GM21717 (cell line): ENCODE data around the gene CNTNAP2.
"Not testable (repeated sequence)": the region's sequence is repeated elsewhere in the genome, so short reads cannot be mapped to it uniquely, and the experiment has no call there.

Source experiments
- ATAC-seq: cut with Tn5 transposase; IDR thresholded peaks from one replicate; pipeline ENCODE4 v1.9.1; 2021; ENCODE audit warnings: mild to moderate bottlenecking, moderate library complexity; ENCODE audit not compliant: unreplicated experiment

Gene CNTNAP2

DNA sequence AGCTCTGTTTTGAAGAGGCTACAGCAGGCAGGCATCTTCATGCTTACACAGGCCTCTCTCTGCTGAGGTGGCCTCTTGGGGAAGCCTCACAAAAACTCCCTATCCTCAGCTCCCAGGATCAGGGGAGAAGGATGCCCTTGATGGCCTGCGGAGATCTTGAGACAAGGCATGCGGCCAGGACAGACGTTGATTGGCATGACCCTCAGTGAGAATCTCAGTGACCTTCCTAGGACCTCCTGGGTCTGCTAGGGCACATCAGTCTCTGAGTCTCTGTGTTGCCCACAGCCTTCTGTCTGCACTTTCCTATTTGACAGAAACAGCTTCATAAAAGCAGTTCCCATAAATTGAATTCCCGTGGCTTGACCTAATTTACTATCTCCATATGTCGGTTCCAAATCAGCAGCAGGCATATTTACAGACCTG lies 1468.2 kb downstream of the CNTNAP2 start:
- ATAC-seq, result no peak

DNA sequence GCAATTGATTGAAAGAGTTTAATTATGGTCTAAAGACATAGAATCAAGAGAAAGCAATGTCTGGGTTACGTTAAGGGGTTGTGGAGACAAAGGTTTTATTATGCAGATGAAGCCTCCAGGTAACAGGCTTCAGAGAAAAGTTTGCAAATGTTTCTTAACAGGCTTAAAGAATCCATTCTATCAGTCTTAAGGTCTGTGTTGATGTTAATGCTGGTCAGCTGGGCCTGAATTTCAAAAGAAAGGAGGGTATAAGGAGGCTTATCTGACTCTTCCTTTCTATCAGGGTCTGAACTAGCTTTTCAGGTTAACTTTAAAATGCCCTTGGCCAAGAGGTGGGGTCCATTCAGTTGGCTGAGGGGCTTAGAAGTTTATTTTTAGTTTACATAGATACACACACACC lies 1469.5 kb downstream of the CNTNAP2 start:
- ATAC-seq, result no peak

DNA sequence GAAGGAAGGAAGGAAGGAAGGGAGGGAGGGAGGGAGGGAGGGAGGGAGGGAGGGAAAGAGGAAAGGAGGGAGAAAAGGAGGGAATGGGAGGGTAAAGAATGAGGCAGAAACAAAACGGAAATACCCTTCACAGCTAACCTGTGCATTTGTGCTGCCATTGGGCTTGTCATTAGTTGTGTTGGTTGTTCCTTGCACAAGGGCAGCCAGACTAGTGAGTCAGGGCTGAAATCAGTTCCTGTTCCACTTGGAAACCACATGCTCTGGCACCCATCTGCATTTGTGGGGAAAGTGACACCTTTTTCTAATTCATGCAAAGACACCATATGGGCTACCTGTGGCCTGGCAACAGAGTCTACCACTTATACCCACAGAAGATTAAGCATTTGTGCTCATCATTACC lies 1469.9 kb downstream of the CNTNAP2 start:
- no peak for ATAC-seq

DNA sequence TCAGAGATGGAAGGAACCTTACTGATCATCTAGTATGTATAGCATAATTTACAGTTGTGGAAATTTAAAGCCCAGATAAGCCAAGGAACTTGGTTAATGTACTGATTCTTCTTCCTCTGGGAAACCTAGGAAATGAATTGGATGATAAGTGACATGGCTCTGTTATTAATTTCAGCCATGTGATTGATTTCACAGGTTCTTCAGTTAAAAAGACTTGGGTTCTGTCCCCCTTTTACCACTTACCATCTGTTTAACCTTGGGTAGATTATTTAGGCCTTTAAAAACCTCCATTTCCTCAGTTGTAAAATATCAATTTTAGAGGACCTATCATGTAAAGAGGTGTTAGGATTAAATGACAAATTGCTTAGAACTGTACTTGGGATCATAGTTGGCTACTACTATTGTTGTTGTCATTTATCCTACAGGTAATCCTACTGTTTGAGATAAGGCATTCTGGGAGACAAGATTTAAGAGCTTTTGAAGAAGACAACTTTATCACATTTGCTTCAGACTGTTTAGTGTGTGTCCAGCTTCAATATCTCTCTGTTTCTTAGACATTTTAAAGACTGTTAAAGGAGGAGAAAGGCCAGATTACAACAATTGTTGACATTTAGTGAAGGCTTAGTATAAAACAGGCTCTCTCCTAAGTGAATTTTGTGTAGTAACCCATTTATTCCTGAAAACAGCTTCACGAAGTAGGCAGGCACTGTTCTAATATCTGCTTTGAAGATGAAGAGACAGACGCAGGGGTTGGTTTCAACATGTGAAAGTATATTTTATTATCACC lies 1476.9 kb downstream of the CNTNAP2 start:
- ATAC-seq, result no peak

DNA sequence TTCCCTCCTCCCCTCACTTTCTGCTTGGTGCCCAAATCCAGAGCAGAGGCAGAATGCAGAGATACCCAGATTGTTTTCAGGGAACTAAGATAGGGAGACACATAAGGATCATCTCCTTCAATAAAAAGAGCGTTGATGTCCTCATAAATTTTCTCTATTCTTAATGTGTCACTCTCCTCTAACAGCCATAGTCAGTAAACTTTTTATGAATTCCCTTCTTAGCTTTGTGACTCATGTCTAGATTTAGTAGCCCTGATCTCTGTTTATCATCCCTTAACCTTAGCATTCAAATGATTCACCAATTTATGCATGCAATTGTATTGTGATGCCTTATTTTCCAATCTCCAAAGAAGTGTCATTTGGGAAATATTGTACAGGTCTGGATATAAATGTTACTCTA lies 1478.4 kb downstream of the CNTNAP2 start:
- no peak for ATAC-seq

DNA sequence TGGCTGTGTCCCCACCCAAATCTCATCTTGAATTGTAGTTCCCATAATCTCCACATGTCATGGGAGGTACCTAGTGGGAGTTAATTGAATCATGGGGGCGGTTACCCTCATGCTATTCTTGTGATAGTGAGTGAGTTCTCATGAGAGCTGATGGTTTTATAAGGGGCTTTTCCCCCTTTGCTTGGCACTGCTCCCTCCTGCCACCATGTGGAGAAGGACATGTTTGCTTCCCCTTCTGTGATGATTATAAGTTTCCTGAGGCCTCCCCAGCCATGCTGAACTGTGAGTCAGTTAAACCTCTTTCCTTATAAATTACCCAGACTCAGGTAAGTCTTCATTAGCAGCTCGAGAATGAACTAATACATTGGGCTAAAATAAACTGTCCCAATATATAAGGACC lies 1482.1 kb downstream of the CNTNAP2 start:
- not testable (repeated sequence) for ATAC-seq

DNA sequence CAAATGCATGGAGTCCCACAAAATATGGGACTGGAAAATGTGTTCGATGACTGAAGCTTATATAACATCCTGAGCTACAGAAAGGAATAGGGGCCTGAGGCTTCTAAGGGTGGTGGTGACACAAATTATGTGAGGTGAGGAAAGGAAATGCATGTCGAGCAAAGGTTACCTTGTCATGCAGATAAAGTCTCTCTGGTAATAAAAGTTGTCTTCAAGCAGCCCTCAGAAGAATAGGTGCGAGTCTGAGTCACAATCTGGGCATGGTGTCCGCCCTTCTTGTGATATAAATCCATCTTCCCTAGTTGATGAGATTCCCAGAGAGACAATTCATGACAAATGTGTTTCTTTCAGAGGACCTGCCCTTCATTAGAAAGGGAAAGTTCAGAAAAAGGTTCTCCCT lies 1488.7 kb downstream of the CNTNAP2 start:
- ATAC-seq, result no peak

DNA sequence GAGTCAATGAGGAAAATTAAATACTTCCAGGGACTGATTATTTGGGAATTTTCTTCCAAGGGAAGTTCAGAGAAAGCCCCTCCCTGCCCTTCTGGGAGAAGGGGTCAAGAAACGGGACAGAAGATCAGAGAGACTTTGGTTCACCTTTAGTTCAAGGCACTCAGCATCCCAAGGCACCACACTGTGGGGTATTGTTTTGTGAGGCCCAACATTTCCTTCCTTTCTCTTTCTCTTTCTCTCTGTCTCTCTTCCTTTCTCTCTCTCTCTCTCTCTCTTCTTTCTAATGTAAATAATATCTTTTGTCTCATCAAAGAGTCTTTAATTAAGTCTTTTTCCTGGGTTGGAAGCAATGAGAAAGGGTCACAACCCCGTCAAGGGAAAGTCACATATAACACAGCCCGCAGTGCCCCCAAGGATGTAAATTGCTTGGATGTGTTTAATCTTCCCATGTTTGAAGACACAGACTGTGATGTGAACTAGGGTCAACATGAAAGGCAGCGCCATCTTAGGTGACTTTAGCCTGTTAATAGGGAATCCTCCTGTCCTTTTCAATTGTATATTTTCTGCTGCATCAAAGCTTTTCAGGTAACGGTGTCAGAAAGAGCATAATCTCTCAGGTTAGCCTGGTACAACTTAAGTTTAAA lies 1490.7 kb downstream of the CNTNAP2 start:
- ATAC-seq, result no peak

DNA sequence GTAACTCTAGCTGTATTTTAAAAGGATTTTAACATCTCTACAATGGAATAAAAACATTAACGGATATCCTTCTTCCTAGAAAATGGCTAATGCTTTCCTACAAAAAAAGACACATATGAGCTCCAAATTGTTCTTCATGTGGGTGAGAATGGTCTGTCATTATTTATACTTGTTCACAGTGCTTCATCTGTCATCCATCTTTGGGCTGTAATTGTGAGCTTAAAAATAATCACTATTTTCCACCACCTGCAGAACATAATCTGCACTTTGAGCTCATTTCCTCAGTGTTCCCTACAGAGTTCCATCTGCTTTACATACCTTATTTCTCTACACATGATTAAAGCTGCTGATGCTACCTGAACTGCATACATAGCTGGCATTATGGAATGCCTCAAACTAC lies 1494.8 kb downstream of the CNTNAP2 start:
- no peak for ATAC-seq

DNA sequence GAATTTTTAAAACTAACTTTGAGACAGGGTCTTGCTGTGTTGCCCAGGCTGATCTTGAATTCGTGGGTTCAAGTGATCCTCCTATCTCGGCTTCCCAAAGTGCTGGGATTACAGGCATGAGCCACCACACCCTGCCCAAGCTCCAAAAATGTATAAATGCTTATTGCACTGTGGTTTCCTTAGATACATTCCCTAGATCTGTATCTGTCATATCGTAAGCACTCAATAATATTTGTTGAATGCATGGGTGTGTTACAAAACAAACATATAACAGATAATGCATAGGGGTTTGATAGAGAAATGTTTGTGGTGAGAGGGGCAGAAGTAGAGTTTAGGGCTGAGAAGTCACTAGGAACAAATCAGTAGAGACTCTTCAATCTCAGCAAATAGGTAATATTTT lies 1518.7 kb downstream of the CNTNAP2 start:
- ATAC-seq, result no peak

DNA sequence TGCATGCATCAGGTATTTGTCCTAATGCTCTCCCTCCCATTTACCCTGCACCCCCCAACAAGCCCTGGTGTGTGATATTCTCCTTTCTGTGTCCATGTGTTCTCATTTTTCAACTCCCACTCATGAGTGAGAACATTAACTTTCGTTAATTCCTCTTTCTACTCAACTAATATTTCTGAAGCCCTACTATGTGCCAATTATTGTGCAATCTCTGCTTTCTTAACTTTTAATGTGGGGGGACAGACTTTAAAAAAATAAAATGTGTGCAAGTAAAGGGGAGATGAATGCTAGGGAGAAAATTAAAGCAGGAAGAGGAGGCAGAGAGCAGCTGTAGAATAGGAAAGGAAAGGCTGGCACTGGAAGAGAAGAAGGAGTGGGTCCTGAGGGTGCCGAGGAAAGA lies 1520.0 kb downstream of the CNTNAP2 start:
- ATAC-seq, result no peak

DNA sequence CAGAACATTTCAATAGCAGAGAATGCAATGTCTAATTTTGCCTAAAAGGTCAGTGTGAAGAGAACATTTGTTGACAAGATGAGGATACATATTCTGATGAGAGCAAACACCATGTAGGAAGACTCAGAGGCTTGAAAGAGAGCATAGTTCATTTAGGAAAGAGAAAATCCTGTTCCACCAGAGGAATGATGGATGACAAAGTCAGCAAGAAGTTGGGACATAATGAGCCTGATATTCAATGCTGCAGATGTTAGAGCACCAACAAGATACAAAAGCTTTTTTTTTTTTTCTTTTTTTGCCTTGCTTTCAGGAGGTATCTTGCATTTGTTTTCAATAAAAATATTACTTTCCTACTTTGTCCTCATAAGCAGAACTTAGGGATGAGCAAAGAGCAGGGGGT lies 1522.0 kb downstream of the CNTNAP2 start:
- ATAC-seq, result no peak

DNA sequence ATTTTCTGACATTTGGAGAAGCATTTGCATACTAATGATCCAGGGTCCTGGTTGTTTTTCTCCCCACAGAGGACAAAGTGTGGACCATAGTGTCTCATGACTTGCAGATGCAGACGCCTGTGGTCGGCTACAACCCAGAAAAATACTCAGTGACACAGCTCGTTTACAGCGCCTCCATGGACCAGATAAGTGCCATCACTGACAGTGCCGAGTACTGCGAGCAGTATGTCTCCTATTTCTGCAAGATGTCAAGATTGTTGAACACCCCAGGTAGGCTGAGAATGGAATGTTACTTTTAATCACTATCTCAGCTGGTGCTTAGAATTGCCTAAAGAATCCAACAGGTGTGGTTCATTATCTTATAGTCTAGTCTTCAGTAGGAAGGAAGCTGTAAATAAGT lies 1522.4 kb downstream of the CNTNAP2 start:
- no peak for ATAC-seq

DNA sequence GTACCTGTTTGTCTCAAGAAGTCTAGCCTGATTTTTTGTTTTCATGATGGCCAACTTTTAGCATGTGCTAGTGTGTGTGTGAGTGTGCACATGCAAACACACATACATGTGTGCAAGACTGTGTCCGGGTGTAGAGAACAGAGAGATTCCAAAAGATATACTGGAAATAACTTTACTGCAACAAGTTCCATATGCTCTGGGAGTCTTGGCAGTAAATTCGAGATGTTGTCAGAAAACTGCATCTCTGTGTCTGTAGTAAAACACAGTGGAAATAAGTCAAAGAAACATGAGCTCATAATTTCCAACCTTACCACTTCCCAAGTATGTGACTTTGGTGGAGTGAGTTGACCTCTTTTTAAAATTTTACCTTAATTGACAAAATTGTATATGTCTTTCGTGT lies 1523.2 kb downstream of the CNTNAP2 start:
- no peak for ATAC-seq

DNA sequence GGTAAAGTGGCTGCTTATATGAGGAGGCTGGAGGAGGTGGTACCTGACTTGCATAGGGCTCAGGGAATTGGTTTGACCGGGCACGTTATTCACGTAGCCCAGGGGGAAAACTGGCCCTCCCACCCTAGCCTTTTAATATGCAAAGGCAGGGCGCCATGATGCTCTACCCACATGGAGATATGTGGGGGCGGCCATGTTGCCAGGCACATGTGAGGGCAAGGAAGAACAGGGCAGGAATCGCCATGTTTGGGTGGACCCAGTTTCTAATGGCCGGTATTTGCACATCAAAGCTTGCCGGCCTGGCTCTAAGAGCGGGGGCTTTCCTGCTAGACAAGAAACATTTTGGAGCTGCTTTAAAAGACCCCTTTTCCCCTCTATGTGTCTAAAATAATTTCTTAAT lies 1524.2 kb downstream of the CNTNAP2 start:
- ATAC-seq, result no peak

DNA sequence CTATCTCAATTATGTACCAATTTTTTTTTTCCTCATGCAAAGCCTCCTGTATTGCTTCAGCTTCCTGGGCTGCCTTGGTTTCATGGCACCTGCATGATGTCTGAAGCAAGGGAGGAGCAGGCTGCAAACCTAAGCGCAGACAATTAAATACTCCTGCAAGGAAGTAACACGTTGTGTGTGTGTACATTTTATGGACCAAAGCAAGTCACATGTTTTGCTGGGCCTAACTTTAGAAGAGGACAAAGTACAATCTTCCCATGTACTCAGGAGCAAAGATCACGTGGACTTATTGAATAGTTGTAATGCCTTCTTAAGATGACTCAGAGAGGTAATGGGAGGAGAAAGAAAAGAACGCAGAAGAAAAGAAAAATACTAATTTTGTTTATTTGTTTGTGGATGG lies 1530.0 kb downstream of the CNTNAP2 start:
- ATAC-seq, result no peak

DNA sequence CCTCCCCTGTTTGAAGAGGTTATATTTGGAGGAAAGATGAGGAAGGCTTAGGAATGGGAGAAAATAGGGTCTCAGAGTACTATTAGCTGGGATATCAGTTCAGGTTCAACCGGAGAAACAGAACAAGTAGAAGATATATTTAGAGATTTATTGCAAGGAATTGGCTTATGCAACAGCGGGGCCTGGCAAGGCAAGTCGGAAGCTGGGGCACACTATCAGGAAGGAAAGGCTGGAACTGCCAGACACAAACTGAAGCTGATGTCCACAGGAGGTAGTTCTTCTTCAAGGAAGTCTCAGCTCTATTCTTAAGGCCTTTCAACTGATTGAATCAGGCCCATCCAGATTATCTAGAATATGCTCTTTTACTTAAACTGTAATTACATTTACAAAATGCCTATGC lies 1534.4 kb downstream of the CNTNAP2 start:
- ATAC-seq, result no peak

DNA sequence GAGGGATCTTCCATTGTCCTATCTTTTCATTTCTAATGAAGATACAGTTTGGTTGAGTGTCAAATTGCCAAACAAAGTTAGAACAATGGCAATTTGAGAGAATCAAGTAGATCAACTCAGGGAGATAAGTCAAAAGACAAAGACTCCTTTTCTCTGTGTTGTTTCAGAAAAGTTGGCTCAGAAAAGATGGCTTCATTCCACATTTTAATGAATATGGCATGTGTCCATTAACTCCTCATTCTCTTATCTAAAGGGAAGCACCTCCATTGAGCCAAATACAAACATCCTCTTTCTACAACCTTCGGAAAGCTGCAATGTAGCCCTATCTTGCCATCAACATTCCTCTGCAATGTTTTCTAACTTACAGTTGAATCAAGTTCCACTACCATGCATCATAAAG lies 1535.0 kb downstream of the CNTNAP2 start:
- no peak for ATAC-seq

DNA sequence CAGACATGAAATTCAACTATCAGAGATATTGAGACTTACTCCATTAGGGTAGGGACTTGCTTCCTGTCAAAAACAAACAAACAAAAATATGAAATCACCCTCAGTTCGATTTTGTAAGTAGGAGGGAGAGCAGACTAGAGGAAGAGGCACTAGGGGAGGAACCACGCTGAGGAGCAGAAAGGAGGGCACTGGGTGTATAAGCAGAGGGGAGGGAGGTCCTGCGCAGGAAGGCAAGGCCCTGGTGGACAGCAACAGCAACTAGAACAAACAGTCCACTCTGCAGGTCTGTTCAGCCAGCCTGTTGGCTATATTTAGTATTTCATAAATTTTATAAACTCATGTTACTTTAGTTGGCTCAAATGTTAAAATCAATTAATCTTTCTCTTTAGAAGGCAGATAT lies 1536.9 kb downstream of the CNTNAP2 start:
- ATAC-seq, result no peak

DNA sequence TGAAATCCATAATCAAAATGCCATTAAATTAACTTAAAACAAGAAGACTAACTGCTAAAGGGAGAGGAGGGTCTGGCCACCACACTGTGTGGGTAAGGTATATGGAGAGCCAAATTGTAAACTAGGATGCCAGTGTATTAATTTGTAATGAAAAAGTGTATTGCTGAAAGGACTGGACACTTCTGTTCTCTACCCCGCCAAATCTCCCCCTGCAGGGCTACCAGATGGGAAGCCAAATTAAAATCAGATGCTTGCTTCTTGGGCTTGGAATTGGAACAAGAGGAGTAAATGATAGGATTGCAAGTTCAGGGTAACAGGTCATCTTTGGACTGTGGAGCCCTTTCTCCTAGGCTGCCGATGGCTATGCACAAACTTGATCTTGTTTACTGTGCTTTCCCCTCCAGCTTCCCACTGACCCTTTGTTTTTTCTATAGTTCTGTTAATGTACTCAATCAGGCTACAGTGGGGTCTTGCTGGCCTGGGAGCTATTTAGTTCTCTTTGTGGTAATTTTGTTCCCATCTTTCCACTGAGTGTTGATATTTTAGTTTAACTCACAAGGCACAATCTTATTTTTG lies 1541.9 kb downstream of the CNTNAP2 start:
- no peak for ATAC-seq

DNA sequence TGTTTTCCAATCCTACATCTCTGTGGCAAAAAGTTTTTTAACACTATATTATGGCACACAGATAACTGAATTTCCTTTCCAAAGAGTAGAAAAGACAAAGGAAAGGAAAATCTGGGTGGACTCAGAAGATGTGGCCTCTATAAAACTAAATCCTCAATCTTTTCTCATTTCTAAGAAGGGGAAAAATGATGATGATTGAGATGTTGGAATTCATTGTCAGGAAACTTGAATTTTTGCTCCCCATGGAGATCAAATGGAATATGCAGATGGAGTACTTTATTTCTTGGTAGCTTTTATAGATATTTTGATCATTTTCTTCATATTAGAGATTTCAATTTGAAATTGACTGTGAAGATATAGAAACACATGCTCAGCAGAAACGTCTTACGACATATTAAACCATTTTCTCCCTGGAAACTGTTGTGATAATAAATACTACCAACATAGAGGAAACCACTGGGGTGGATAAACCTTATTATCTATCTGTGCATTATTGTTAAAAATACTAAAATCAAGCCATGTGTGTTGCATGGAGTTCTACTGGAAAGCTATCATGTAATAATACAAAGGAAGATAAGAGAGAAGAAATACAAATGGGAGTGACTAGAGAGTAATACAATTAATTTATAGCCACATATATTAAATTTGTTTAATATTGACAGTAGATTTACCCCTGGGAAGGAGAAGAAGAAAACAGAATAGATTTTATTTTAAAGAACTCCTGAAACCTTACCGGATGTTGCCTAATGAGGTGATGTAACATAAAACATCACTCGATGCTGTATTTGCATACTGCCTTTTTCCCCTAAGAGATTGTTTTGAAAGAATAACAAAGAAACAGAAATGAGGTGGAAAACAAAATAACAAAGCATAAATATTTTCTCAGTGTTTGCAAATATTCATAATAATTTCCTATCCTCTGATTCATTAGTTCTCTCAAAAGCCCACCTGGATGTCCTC lies 1542.7 kb downstream of the CNTNAP2 start:
- no peak for ATAC-seq
